Activated naive CD8-positive, alpha-beta T cell treated with anti-CD3 and anti-CD28 coated beads, Interleukin-2, amount 10 ng/mL, durations not matched to agents 7 days and 5 days (primary cell): ENCODE data around the gene SPPL3. TPM values are rescaled to one million over a fixed set of nuclear protein-coding genes. Genes with fewer than 3 reads are reported as not detected.
"Not testable (repeated sequence)": the region's sequence is repeated elsewhere in the genome, so short reads cannot be mapped to it uniquely, and the experiment has no call there.

ENCODE experiments used
- ATAC-seq: fragments of 150-1000 bp; cut with Tn5 transposase; one replicate; pipeline ENCODE4 v1.10.0; 2021; ENCODE audit warnings: low read depth, moderate library complexity
- POLR2A ChIA-PET: fragments of 350-600 bp; sonication (Branson Sonifier 250); formaldehyde crosslinking; loops from one replicate; lab custom pipeline; 2021; ENCODE audit warnings: antibody characterized with exemption; lab: Charles Lee
- DNase-seq: peaks from one replicate; pipeline ENCODE4 v3.0.0; 2021
- H3K27ac Mint-ChIP-seq: one replicate; pipeline ENCODE4 v1.8.0; 2022; ENCODE audit warnings: mild to moderate bottlenecking, mixed read lengths
- H3K27me3 Mint-ChIP-seq: one replicate; pipeline ENCODE4 v1.8.0; 2022; ENCODE audit warnings: mild to moderate bottlenecking, moderate library complexity, mixed read lengths
- H3K36me3 Mint-ChIP-seq: one replicate; pipeline ENCODE4 v1.8.0; 2021; ENCODE audit warnings: mild to moderate bottlenecking, mixed read lengths
- H3K4me1 Mint-ChIP-seq: one replicate; pipeline ENCODE4 v1.8.0; 2021; ENCODE audit warnings: mixed read lengths
- H3K4me3 Mint-ChIP-seq: one replicate; pipeline ENCODE4 v1.8.0; 2022; ENCODE audit warnings: mild to moderate bottlenecking, moderate library complexity, mixed read lengths
- H3K9me3 Mint-ChIP-seq: one replicate; pipeline ENCODE4 v1.8.0; 2021; ENCODE audit warnings: mixed read lengths
- total RNA-seq, 2 experiments: library from RNA; stranded (reverse); gene quantifications; one replicate each; pipeline ENCODE4 v1.2.3, GENCODE V29; 2021

SPPL3 gene
- total RNA-seq, 2 experiments from 2014 or later = 28.0 to 31.1 TPM

DNA sequence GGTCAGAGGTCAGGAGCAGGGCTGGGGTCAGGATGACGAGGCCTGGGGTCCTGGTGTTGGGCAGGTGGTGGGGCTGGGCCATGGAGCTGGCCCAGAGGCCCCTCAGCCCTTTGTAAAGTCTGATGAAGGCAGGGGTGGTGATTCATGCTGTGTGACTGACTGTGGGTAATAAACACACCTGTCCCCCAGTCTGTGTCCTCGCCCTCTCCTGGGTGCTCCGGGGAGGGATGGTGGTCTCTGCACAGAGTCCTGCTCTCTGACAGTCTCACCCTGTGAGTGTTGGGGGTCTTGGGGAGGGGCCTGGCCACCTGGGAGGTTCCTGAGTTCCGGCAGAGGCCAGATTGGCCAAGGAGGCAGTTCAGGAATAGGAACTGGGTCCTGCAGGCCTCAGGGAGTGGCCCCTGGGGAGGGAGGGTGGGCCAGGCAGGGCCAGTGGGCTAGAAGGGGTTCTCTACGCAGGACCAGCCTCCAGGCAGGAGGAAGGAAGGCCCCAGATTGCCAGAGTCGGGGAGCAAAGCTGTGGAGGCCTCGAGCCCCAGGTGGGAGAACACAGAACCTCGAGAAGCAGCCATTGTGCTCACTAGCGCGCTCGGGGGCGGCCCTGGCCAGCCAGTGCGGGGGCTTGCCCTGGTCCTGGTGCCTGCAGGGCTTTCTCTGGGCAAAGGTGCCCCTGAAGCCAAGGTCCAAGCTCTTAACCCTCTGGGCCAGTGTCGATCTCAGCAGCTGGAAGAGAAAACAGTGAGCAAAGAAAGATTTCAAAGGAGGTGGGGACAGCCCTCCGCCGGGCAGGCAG lies 164.1 kb downstream of the SPPL3 start:
- Mint-ChIP-seq H3K36me3 (peaks cover 2% of the 10 kb centered on the region), H3K9me3 (no peaks in the 10 kb centered on the region), H3K27me3 (no peaks in the 10 kb centered on the region), H3K27ac (no peak overlapping the region), H3K4me3 (no peak overlapping the region), H3K4me1 (no peaks in the 10 kb centered on the region)
- no peak for DNase-seq
- no peak for ATAC-seq
- POLR2A ChIA-PET = no interaction called here

DNA sequence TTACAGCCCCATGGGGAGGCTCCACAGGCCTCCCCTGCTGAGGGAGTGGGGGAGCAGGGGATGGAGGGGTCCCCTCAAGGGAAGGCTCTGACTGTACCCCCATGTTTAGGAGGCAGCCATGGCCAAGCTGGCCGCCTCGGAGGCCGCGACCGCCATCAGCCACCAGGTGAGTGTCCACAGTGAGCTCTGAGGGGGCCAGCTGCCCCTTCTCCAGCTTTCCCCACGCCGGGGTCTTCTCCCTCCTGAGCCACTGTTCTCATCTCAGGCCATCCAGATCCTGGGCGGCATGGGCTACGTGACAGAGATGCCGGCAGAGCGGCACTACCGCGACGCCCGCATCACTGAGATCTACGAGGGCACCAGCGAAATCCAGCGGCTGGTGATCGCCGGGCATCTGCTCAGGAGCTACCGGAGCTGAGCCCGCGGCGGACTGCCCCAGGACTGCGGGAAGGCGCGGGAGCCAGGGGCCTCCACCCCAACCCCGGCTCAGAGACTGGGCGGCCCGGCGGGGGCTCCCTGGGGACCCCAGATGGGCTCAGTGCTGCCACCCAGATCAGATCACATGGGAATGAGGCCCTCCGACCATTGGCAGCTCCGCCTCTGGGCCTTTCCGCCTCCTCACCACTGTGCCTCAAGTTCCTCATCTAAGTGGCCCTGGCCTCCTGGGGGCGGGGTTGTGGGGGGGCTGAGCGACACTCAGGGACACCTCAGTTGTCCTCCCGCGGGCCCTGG lies 165.0 kb downstream of the SPPL3 start:
- ATAC-seq (no peak), DNase-seq (no peak)
- H3K36me3 Mint-ChIP-seq = peaks cover 3% of the 10 kb centered on the region
- H3K27ac Mint-ChIP-seq = no peak overlapping the region
- H3K4me3 Mint-ChIP-seq = no peak overlapping the region
- POLR2A ChIA-PET = no interaction called here
- no peaks in the 10 kb centered on the region for H3K27me3 Mint-ChIP-seq
- H3K4me1 Mint-ChIP-seq = no peaks in the 10 kb centered on the region
- no peaks in the 10 kb centered on the region for H3K9me3 Mint-ChIP-seq

- Mint-ChIP-seq H3K27ac (no peak overlapping the region), H3K4me1 (no peaks in the 10 kb centered on the region), H3K9me3 (no peaks in the 10 kb centered on the region), H3K27me3 (no peaks in the 10 kb centered on the region), H3K36me3 (peaks cover 6% of the 10 kb centered on the region), H3K4me3 (no peak overlapping the region)
- no peak for DNase-seq
- no peak for ATAC-seq
- POLR2A ChIA-PET = no interaction called here
Observed at GRCh38 chr12:120738252-120739030, 165.7 kb downstream of the SPPL3 start.

DNA sequence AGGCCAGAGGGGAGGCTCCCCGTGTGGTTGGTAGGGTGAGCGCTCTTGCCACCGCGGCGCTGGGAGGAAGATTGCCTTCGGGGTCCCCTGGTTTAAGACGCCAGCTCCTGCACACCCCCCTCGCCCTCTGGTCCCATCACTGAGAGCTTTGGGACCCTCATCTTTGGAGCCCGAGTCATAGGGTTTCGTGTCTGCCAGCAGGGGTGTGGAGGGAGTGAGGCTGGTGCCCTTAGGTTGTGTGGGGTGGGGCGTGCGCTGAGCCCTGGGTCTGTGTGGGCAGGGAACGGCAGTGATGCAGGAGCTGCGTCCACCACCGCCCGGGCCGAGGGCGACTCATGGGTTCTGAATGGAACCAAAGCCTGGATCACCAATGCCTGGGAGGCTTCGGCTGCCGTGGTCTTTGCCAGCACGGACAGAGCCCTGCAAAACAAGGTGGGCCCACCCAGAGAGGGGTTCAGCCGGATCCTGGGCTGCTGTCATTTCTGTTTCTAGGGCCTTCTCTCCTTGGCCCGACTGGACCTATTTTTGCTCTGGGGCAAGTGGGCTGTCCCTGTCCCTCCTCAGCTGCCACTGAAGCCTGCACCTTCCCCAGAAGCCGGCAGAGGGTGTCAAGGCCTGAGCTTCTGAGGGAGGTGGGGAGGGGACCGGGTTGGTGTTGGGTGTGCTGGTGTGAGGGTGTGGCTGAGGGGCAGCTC lies 166.5 kb downstream of the SPPL3 start:
- H3K27ac Mint-ChIP-seq = no peak overlapping the region
- DNase-seq = no peak
- no peak overlapping the region for H3K4me3 Mint-ChIP-seq
- peaks cover 6% of the 10 kb centered on the region for H3K36me3 Mint-ChIP-seq
- H3K9me3 Mint-ChIP-seq = no peaks in the 10 kb centered on the region
- no peak for ATAC-seq
- POLR2A ChIA-PET = no interaction called here
- H3K27me3 Mint-ChIP-seq = no peaks in the 10 kb centered on the region
- H3K4me1 Mint-ChIP-seq = no peaks in the 10 kb centered on the region

DNA sequence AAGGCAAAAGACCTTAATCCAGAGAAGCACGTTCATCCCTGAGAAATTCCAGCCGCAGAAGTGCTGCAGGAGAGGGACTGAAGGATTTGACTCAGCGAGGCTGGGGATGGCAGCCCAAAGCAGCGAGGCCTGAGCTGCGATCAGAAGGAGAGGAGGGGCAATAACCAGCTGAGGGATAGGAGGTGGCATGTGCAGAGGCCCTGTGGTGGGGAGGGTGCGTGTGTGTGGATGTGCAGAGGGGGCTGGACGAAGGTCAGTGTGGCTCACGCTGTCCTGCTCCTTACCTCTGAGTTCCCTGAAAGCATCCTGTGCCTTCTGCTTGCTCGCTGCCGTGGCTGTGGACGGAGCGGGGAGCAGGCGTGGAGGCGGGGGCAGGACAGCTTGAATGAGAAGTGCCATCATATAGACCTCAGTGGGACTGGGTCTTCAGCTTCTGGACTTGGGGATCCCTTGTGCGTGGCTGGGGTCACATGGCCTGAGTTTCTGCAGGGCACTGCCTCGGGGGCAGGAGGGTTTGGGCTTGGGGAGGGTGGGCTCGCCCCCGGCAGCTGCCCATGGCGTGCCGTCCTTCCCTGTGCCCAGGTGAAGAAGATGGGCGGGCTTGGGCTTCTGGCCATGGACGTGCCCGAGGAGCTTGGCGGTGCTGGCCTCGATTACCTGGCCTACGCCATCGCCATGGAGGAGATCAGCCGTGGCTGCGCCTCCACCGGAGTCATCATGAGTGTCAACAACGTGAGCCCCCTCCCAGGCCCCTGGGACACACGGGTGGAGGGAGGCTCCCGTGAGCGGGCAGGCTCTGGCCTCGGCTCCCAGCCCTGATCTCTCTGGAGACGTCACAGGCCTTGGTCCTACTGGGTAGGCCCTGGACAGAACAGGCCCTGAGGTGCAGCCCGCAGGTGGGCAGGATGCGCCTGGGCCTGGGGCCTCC lies 167.5 kb downstream of the SPPL3 start:
- DNase-seq (no peak), ATAC-seq (no peak)
- Mint-ChIP-seq H3K4me1 (no peaks in the 10 kb centered on the region), H3K27ac (no peak overlapping the region), H3K36me3 (peaks cover 6% of the 10 kb centered on the region), H3K4me3 (no peak overlapping the region), H3K9me3 (no peaks in the 10 kb centered on the region), H3K27me3 (no peaks in the 10 kb centered on the region)
- POLR2A ChIA-PET = no interaction called here

GRCh38 chr12:120735181-120735580 lies 169.0 kb downstream of the SPPL3 start:
- Mint-ChIP-seq H3K4me1 (no peaks in the 10 kb centered on the region), H3K4me3 (no peak overlapping the region), H3K36me3 (peaks cover 11% of the 10 kb centered on the region), H3K27ac (no peak overlapping the region), H3K27me3 (no peaks in the 10 kb centered on the region), H3K9me3 (no peaks in the 10 kb centered on the region)
- no peak for DNase-seq
- no peak for ATAC-seq
- POLR2A ChIA-PET = no interaction called here

GRCh38 chr12:120734210-120734609 lies 169.9 kb downstream of the SPPL3 start:
- no peak overlapping the region for H3K27ac Mint-ChIP-seq
- no peak for DNase-seq
- H3K27me3 Mint-ChIP-seq = no peaks in the 10 kb centered on the region
- no peak for ATAC-seq
- no peaks in the 10 kb centered on the region for H3K9me3 Mint-ChIP-seq
- H3K4me1 Mint-ChIP-seq = no peaks in the 10 kb centered on the region
- H3K36me3 Mint-ChIP-seq = peaks cover 17% of the 10 kb centered on the region
- POLR2A ChIA-PET = no interaction called here
- no peak overlapping the region for H3K4me3 Mint-ChIP-seq

DNA sequence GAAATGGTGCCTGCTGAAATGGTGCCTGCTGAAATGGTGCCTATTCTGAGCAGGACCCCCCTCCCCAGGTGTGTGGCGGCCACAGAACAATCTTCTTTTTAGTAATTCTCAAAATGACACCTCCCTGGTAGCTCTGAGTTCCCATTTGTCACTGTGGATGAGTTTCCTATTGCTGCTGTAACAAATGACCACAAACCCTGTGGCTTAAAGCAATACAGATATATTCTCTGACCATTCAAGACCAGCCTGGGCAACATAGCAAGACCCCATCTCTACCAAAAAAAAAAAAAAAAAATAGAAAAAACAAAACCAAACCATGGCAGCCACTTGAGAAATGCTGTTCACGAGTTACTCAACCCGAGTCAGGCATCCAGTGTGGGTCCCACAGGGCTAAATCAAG lies 170.6 kb downstream of the SPPL3 start:
- ATAC-seq = no peak
- no peak overlapping the region for H3K4me3 Mint-ChIP-seq
- no peak for DNase-seq
- H3K27me3 Mint-ChIP-seq = no peaks in the 10 kb centered on the region
- H3K36me3 Mint-ChIP-seq = peaks cover 17% of the 10 kb centered on the region
- H3K9me3 Mint-ChIP-seq = no peaks in the 10 kb centered on the region
- POLR2A ChIA-PET = no interaction called here
- no peaks in the 10 kb centered on the region for H3K4me1 Mint-ChIP-seq
- H3K27ac Mint-ChIP-seq = no peak overlapping the region

GRCh38 chr12:120732198-120732597 lies 172.0 kb downstream of the SPPL3 start:
- DNase-seq, H3K27me3 Mint-ChIP-seq, H3K27ac Mint-ChIP-seq, POLR2A ChIA-PET, ATAC-seq, H3K4me3 Mint-ChIP-seq, H3K4me1 Mint-ChIP-seq, H3K9me3 Mint-ChIP-seq: not testable (repeated sequence)
- peaks cover 19% of the 10 kb centered on the region for H3K36me3 Mint-ChIP-seq

GRCh38 chr12:120726961-120727360 lies 177.2 kb downstream of the SPPL3 start:
- no peak overlapping the region for H3K27ac Mint-ChIP-seq
- H3K9me3 Mint-ChIP-seq = no peaks in the 10 kb centered on the region
- POLR2A ChIA-PET = no interaction called here
- no peaks in the 10 kb centered on the region for H3K27me3 Mint-ChIP-seq
- peaks cover 14% of the 10 kb centered on the region for H3K4me1 Mint-ChIP-seq
- H3K36me3 Mint-ChIP-seq = peaks cover 20% of the 10 kb centered on the region
- no peak overlapping the region for H3K4me3 Mint-ChIP-seq
- no peak for ATAC-seq
- DNase-seq = no peak

- Mint-ChIP-seq H3K9me3 (no peaks in the 10 kb centered on the region), H3K36me3 (peaks cover 20% of the 10 kb centered on the region), H3K27me3 (no peaks in the 10 kb centered on the region), H3K4me1 (peaks cover 14% of the 10 kb centered on the region), H3K27ac (peak overlapping the region; percentile 83), H3K4me3 (peak overlapping the region; percentile 96)
- ATAC-seq = no peak
- POLR2A ChIA-PET = no interaction called here
- no peak for DNase-seq
Observed at GRCh38 chr12:120726510-120726793, 177.7 kb downstream of the SPPL3 start.

DNA sequence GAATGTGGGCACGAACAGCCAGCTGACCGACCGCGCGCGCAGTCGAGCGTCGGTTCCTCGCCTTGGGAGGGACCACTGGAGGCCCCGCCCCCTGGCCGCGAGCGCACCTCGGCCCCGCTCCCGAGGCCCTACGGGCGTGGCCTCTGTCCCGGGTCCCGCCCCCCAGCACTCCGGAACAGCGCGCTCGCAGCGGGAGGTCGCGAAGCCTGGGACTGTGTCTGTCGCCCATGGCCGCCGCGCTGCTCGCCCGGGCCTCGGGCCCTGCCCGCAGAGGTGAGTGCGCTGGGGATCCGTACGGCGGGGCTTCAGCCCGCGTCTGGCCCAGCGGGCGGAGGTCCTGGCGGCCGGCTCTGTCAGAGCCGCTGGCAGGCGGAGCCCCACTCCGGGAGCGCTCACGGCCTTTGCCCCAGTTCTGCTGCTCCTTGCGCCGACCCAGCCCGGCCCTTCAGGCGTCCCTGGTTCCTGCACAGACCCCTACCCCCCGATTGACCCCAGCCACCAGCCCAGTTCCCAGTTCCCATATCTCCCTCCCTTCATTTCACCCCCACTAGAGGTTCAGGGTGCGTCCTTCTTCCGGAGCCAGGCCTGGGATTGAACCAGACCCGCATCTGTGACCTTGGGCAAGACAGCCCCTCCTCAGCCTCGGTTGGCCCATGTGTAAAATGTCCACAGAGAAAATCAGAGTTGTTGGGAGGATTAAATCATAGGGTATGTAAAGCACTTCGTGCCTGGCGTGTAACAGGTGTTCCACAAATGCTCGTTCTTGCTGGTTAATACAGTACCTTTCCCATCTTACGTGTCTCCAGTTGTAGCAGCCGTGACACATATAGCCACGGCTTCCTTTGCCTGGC lies 178.3 kb downstream of the SPPL3 start, which contains the start of gene ACADS:
ACADS (plus strand) TSS at position 168 of the 851 bp plus-strand sequence; CDS start at position 228, 60 bp downstream.
- DNase-seq (peak; percentile 96), ATAC-seq (peak; percentile 100)
- Mint-ChIP-seq H3K9me3 (no peaks in the 10 kb centered on the region), H3K4me3 (peak within 1 kb of the TSS; percentile 96), H3K27me3 (no peaks in the 10 kb centered on the region), H3K36me3 (peaks cover 24% of the 10 kb centered on the region), H3K27ac (peak within 1 kb of the TSS; percentile 83), H3K4me1 (peaks cover 15% of the 10 kb centered on the region)
- POLR2A ChIA-PET = interaction anchor here (1.0 kb wide), 1 partner anchor 11 kb away, joined by 3 read pairs; no protein-coding TSS in a partner anchor
